Left hindlimb (tissue), 1 donor: Measurements from ENCODE around the gene RWDD3.

Experiments
- DNase-seq: peaks from one replicate; pipeline ENCODE4 v3.0.0-alpha.2; 2018

RWDD3 gene

GRCh38 chr1:95284420-95284819, 50.4 kb downstream of the RWDD3 start:
- DNase-seq, result no peak

GRCh38 chr1:95286479-95286878, 52.5 kb downstream of the RWDD3 start:
- no peak for DNase-seq

- DNase-seq, result no peak
Measured at GRCh38 chr1:95287081-95287480, 53.1 kb downstream of the RWDD3 start.

GRCh38 chr1:95287825-95288224, 53.8 kb downstream of the RWDD3 start:
- DNase-seq, result no peak
